ENCODE data around the gene PHAX. TPM values are rescaled to one million over a fixed set of nuclear protein-coding genes. Genes with fewer than 3 reads are reported as not detected.
A peak's percentile ranks its signal among the peaks of the same experiment; 100 is the strongest.

PHAX gene
- total RNA-seq, 1 donor from 2014 or later = 47.2 TPM

DNA sequence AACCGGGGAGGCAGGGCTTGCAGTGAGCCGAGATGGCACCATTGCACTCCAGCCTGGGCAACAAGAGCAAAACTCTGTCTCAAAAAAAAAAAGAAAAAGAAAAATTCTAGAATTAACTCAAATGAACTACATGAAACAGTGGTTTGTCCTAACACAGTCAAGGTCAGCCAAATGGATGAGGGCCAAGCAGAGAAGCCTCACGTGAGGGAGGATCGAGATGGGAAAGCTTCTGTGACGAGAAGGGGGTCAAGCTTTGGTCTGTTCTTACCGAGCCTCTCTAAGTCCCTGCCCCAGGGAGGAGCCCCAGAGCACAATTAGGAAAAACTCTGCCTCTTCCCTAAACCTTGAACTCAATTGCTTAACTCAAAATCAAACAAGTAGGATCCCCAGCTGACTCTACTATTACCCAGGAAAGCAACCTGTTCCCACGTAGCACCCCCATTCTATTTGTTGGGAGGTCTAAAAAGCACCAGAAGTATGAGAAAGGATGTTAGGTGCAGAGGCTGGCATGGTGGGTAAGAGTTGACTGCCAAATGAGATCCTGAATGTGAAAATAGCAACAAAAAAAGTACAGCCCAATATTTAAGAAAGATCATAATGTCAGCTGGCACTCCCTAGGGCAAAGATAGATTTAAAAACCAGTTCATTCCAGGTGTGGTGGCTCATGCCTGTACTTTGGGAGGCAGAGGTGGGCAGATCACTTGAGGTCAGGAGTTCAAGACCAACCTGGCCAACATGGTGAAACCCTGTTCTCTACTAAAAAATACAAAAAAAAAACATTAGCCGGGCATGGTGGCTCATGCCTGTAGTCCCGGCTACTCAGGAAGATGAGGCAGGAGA lies 13.0 kb upstream of the PHAX start:
- no peak for DNase-seq (ENCODE audit: low read depth, low spot score)
- TF ChIP-seq CTCF (conservative IDR thresholded peaks at IDR 0.05) = no peak
- H3K27me3 Mint-ChIP-seq (ENCODE audit: low read depth) = no peaks in the 10 kb centered on the region
- peaks cover 28% of the 10 kb centered on the region for H3K36me3 Mint-ChIP-seq (ENCODE audit: low read depth)
- H3K27ac Mint-ChIP-seq (ENCODE audit: unreplicated experiment) = no peak overlapping the region
- no peak overlapping the region for H3K4me3 Mint-ChIP-seq
- H3K4me1 Mint-ChIP-seq = peaks cover 9% of the 10 kb centered on the region
- H3K9me3 Mint-ChIP-seq = no peaks in the 10 kb centered on the region

GRCh38 chr5:126589536-126590297 lies 11.0 kb upstream of the PHAX start:
- H3K4me3 Mint-ChIP-seq = no peak overlapping the region
- no peaks in the 10 kb centered on the region for H3K27me3 Mint-ChIP-seq (ENCODE audit: low read depth)
- H3K27ac Mint-ChIP-seq (ENCODE audit: unreplicated experiment) = no peak overlapping the region
- no peak for DNase-seq (ENCODE audit: low read depth, low spot score)
- H3K9me3 Mint-ChIP-seq = no peaks in the 10 kb centered on the region
- TF ChIP-seq CTCF (conservative IDR thresholded peaks at IDR 0.05) = no peak
- H3K36me3 Mint-ChIP-seq (ENCODE audit: low read depth) = peaks cover 20% of the 10 kb centered on the region
- H3K4me1 Mint-ChIP-seq = peaks cover 24% of the 10 kb centered on the region

- Mint-ChIP-seq H3K9me3 (peaks cover 2% of the 10 kb centered on the region), H3K4me1 (peaks cover 29% of the 10 kb centered on the region), H3K27me3 (ENCODE audit: low read depth) (no peaks in the 10 kb centered on the region), H3K36me3 (ENCODE audit: low read depth) (peaks cover 18% of the 10 kb centered on the region), H3K27ac (ENCODE audit: unreplicated experiment) (no peak overlapping the region), H3K4me3 (no peak overlapping the region)
- no peak for TF ChIP-seq CTCF (conservative IDR thresholded peaks at IDR 0.05)
- no peak for DNase-seq (ENCODE audit: low read depth, low spot score)
These were observed 9.2 kb upstream of the PHAX start for GRCh38 chr5:126591549-126591948.

DNA sequence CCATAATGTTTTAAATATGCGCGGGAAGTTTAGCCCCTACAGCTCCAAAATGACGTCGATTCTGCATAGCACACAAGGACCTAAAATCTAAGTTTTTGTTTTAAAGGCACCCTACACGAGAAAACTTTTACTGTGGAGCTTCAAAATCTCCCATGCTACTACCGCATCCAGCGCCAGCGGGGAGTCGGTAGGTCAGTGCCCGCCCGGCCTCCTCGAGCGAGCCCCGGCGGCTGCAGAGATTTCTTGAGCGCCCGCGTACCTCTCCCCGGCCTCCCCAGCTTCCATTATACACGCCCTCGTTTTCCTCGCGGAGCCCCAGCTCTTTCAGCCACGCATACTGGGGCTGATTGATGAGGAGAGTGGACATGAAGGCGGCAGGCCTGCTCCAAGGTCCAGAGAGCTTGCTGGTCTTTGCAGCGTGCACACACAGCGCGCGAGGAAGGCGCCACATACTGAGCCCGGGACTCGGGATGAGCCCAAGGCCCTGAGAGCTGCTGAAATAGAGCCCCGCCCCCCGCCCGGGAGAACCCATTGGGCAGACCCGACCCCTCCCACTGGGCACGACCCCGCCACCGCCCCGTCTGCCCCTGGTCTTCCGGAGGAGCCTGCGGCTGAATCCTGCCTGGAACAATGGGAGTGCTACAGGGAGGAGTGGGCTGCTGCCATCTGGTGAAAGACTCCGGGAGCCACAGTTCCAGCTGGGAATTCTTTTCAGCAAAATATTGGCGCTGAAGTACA lies 5.8 kb upstream of the PHAX start, which contains the start of gene ALDH7A1:
Gene ALDH7A1 (minus strand): TSS at position 472 of the 738 bp plus-strand sequence. CDS start 21 bp downstream, at position 451.
- peaks cover 2% of the 10 kb centered on the region for H3K9me3 Mint-ChIP-seq
- H3K27ac Mint-ChIP-seq (ENCODE audit: unreplicated experiment) = peak within 1 kb of the TSS; percentile 95
- peak; percentile 91 for DNase-seq (ENCODE audit: low read depth, low spot score)
- no peaks in the 10 kb centered on the region for H3K27me3 Mint-ChIP-seq (ENCODE audit: low read depth)
- TF ChIP-seq CTCF (conservative IDR thresholded peaks at IDR 0.05) = peak; percentile 54
- H3K4me3 Mint-ChIP-seq = peak within 1 kb of the TSS; percentile 90
- H3K4me1 Mint-ChIP-seq = peaks cover 31% of the 10 kb centered on the region
- peaks cover 9% of the 10 kb centered on the region for H3K36me3 Mint-ChIP-seq (ENCODE audit: low read depth)

DNA sequence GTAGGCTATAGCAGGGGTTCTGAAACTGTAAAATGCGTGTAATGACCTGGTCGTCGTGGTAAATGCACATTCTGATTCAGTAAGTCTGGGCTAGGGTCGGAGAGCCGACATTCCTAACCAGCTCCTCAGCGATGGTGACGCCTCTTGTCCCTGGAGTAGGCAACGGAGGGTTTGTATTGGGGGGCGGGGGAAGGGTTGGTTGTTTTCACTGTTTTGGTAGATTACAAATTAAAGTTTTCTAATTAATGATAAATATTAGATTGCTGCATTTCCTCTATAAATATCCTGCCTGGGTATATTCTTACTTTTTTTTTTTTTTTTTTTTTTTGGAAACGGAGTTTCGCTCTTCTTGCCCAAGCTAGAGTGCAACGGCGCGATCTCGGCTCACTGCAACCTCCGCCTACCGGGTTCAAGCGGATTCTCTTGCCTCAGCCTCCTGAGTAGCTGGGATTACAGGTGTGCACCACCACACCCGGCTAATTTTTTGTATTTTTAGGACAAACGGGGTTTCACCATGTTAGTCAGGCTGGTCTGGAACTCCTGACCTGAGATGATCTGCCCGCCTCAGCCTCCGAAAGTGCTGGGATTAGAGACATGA lies 5.2 kb upstream of the PHAX start:
- Mint-ChIP-seq H3K9me3 (peaks cover 2% of the 10 kb centered on the region), H3K27me3 (ENCODE audit: low read depth) (no peaks in the 10 kb centered on the region), H3K36me3 (ENCODE audit: low read depth) (peaks cover 9% of the 10 kb centered on the region), H3K4me3 (peak overlapping the region; percentile 90), H3K27ac (ENCODE audit: unreplicated experiment) (peak overlapping the region; percentile 95), H3K4me1 (peaks cover 38% of the 10 kb centered on the region)
- no peak for TF ChIP-seq CTCF (conservative IDR thresholded peaks at IDR 0.05)
- DNase-seq (ENCODE audit: low read depth, low spot score) = no peak
